HG03571 (cell line): Measurements from ENCODE around the gene MPZL1.
"Not testable (repeated sequence)": the region's sequence is repeated elsewhere in the genome, so short reads cannot be mapped to it uniquely, and the experiment has no call there.

ENCODE experiments used
- ATAC-seq: cut with Tn5 transposase; IDR thresholded peaks from one replicate; pipeline ENCODE4 v1.9.1; 2021; ENCODE audit not compliant: unreplicated experiment

MPZL1 gene

DNA sequence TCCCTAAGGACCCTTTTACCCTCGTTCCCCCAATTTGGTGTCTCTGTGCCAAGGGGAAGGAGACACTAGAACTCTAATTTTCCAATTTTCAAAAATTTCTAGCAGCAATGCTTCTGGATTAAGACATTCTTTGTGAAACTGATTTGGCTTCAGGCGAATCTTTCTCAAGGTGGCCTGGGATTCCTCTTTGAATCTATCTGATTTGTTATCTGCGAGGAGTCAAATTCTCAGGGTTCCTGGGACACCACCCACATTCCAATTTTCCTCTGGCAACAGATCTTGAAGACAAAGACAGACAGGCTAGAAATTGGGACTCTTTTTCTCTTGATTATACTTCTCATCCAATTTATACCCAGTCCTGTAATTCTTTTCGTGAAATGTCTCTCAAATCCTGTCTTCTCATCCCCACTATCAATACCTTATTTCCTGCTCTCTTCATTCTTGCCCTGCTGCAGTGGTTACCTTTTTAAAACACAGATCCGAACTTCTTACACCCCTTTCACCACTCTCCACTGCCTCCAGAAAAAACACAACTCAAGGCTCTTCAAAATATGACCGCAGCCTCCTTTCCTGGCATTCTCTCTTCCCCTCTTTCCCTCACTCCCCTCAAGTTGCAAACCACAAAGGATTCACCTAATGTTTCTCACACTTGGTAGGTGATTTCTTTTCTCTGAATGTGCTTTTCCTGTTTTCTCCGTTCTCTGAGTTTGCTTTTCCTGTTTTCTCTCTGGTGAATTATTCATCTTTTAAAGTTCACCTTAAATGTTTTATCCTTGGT, 2.7 kb upstream of the MPZL1 start:
- no peak for ATAC-seq

- not testable (repeated sequence) for ATAC-seq
These were observed 1.9 kb upstream of the MPZL1 start for GRCh38 chr1:167719715-167720421.

GRCh38 chr1:167720965-167721616, 691 bp upstream of the MPZL1 start:
- ATAC-seq = no peak

DNA sequence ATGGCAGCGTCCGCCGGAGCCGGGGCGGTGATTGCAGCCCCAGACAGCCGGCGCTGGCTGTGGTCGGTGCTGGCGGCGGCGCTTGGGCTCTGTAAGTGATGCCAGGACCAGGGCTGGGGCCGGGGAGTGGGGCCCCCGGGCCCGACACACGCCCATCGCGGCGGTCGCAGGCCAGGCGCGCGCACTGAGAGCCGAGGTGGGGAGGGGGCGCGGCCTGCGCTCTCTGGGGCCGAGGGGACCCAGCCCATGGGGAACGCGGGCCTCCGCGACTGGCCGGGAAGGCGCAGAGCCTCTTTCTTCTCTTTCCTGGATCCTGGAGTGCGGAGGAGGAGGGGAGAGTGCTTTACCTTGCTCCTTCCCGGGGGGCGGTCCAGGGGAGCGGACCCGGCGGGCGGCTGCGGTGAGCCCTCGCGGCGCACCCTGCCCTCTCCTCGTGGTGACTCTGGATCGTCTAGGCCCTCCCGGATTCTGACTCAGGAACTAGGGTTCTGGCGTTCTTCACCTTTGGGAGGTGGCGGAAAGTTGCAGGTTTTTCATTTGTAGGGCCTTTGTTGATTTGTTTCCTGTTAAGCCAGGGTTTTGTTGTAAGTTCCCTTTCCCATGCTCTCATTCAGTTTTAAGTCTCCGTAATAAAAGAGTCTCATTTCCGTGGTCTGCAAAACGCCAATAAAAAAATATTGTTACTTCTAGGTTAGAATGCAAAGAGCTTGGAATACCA, 529 bp downstream of the MPZL1 start:
- ATAC-seq = peak; percentile 24

- no peak for ATAC-seq
These were observed 1.1 kb downstream of the MPZL1 start for GRCh38 chr1:167722870-167723251.

GRCh38 chr1:167723707-167724323, 2.0 kb downstream of the MPZL1 start:
- no peak for ATAC-seq

DNA sequence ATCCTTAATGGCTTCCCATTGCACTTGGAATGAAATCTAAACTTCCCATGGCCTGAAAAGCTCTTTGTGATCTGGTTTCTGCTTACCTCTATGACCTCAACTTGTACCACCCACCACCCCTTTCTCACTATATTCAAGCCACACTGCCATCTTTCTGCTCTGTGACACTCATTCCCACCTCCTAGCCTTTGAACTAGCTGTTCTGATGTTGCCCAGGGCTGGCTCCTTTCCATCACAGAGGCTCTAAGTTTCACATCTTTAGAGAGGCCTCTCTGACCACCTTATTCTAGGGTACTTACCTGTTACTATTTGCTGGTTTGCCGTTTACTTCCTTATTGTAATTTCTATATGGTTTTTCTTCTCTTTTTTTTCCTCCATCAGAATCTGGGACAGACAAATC, 4.2 kb downstream of the MPZL1 start:
- no peak for ATAC-seq

GRCh38 chr1:167728818-167729410, 7.1 kb downstream of the MPZL1 start:
- ATAC-seq = no peak

DNA sequence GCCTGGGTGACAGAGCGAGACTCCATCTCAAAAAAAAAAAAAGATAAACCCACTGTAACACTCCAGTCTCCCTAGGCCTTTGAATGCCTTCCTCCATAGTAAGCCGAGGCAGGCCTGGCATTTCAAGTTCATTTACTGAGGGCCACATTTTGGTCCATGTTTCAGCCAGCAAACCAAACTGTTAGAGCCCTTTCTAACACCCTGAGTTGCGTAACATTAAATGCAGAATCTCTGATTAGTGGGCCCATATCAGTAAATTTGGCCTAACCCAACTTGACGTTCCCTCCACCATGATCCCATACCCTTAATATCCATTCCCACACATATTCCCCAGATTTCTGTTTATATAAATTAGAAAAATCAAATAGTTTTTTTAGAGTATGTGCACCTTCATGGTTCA, 12.4 kb downstream of the MPZL1 start:
- no peak for ATAC-seq

DNA sequence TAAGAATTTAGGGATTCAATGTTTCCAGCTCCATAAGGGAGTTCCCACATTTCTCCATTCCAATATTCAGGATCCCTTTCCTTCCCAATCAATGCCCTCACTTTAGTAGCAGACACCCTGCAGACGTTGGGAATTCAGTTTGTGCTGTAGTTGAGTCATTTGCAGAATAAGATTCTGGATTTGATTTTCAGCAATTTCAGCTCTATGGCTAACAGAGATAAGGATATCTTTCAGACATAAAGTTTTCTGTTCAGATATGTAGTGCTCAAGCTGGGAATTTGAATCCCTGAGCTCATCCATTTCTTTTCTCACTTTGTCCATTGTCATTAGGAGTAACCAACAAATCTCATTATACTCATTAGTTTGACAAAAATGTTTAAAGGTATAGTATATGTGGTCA, 13.1 kb downstream of the MPZL1 start:
- ATAC-seq = no peak

DNA sequence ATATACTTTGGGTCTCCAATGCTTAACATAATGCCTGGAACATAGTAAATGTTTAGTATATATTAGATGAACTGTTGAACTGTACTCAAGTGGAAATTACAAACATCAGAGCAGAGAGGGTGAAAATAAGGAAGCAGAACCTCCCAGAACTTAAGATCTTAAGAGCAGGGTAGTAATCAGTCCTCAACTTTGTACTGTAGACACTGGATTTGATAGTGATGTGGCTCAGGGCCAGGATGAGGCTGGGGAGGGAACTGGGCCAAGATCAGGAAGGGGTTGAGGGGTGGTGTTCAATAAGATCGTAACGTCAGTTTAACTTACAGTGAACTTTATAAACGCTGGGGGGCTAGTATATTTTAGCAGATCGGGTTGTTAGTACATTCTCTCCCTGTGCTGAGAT, 15.4 kb downstream of the MPZL1 start:
- ATAC-seq = no peak

DNA sequence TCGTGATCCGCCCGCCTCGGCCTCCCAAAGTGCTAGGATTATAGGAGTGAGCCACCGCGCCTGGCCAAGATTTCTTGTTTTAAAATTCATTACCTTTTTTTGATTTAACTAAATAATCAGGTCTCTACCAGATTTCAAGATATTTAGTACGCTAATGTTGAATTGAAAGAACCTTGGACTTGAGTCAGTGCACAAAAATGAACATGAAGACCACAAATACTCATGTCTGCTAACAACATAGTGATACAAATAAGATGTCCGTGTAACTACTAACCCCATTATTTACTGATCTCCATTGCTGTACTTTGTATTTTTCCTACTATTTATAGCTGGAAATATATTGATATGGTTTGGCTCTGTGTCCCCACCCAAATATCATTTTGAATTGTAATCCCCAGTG, 16.4 kb downstream of the MPZL1 start:
- no peak for ATAC-seq

GRCh38 chr1:167739752-167740151, 18.0 kb downstream of the MPZL1 start:
- ATAC-seq = no peak

DNA sequence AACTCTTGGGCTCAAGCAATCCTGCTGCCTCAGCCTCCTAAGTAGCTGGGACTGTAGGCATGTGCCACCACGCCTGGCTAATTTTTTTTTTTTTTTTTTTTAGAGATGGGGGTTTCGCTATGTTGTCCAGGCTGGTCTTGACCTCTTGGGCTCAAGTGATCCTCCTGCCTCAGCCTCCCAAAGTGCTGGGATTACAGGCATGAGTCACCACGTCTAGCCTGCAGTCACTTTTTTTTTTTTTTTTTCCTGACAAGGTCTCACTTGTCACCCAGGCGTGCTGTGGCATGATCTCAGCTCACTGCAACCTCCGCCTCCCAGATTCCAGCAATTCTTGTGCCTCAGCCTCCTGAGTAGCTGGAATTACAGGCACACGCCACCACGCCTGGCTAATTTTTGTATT, 19.3 kb downstream of the MPZL1 start:
- not testable (repeated sequence) for ATAC-seq

- ATAC-seq = not testable (repeated sequence)
These were observed 20.7 kb downstream of the MPZL1 start for GRCh38 chr1:167742392-167743057.

DNA sequence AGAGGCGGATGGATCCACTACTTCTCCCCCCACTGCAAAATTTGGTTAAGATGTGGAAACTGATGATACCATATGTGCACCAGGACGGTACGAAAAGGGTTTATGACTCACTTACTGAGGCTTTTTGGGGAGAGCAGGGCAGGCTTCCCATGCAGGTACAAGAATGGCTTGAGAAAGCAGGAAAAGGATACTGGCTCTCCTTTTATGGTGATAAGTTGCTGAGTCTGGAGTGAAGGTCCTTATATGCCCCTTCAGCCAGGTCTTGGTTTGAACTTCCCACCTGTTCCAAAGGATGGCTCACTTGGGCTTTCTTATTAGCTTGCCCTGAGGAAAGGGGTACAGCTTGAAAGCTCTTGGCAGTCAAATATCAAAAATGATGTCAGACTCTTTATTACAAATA, 23.1 kb downstream of the MPZL1 start:
- ATAC-seq = no peak

DNA sequence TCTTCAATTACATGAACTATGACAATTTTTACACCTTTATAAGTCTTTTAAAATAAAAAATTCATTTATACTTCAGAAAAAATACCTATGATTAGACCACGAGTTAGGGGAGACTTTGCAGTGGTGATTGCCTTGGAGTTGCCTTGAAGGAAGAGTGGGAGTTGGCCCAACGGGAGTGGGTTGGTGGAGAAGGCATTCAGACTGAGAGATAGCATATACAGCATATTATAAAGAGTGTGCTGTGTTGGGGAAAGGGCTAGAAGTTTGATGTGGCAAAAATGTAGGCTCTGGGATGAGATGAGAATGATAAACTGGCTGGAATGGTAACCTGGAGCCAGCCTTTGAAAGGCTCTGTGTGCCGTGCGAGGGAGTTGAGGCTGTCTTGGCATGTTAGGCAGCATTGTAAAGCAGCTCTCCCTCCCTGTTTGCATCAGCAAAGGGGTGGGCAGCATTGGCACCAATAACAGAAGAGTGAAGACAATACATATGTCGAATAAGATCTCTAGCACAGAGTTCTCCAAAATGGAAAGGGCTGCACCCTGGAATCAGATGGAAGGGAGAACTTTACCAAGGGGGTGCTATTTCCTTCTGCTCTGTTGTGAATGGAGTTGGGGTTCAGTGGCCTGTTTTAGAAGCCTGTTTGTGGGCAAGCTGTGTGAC, 24.4 kb downstream of the MPZL1 start:
- no peak for ATAC-seq

GRCh38 chr1:167746988-167747655, 25.3 kb downstream of the MPZL1 start:
- no peak for ATAC-seq

DNA sequence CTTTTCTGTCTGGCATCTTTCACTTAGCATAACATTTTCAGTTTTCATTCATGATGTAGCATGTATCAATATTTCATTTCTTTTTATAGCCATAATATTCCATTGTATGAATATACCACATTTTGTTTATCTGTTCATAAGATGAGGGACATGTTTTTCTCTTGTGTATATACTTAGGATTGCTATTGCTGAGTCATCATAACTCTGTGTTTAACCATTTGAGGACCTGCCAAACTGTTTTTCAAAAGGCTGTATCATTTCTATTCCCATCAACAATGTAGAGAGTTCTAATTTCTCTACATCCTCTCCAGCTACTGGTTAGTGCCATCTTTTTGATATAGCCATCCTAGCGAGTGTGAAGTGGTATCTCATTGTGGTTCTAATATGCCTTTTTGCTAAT, 26.2 kb downstream of the MPZL1 start:
- ATAC-seq = no peak
